ENCODE measurements around the gene EIF1AD.
A peak's percentile ranks its signal among the peaks of the same experiment; 100 is the strongest.
"Not testable (repeated sequence)": the region's sequence is repeated elsewhere in the genome, so short reads cannot be mapped to it uniquely, and the experiment has no call there.

The EIF1AD gene

DNA sequence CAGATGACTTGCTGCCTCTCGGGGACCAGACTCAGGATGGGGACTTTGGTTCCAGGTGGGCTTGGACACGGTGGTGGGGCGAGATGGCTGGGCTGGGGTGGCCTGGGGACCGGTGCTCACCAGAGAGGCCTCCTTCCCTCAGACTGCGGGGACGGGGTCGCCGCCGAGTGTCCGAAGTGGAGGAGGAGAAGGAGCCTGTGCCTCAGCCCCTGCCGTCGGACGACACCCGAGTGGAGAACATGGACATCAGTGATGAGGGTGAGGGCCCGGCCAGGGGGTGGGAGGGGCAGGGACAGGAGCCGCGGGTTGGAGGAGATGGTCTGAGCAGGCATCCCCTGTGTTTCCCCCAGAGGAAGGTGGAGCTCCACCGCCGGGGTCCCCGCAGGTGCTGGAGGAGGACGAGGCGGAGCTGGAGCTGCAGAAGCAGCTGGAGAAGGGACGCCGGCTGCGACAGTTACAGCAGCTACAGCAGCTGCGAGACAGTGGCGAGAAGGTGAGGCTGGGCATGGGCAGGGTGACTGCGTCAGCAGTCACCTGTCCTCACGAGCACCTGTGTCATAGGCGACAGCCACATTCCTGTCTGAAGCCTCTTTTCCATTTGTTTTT is 34.5 kb downstream of the EIF1AD start:
- DNase-seq, result no peak

DNA sequence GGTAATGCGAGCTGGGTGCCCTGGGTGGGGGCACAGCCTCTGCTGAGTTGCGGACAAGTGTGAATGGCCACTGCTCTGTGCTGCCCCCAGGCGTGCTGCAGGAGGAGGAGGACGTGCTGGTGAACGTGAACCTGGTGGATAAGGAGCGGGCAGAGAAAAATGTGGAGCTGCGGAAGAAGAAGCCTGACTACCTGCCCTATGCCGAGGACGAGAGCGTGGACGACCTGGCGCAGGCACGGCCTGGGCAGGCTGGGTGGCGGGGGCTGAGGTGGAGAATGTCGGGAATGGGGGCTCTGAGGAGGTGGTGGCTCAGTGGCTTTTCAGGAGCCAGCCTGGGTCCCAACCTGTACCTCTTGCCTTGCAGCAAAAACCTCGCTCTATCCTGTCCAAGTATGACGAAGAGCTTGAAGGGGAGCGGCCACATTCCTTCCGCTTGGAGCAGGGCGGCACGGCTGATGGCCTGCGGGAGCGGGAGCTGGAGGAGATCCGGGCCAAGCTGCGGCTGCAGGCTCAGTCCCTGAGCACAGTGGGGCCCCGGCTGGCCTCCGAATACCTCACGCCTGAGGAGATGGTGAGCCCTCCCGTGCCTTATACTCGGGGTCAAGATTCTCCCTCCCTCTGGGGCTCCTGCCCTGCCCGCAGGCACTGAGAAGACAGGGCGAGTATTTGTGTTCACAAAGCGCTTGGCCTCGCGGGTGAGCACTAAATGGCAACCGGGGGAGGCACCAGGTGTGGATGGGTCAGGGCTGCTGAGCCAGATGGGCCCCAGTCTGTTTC is 35.8 kb downstream of the EIF1AD start:
- no peak for DNase-seq

DNA sequence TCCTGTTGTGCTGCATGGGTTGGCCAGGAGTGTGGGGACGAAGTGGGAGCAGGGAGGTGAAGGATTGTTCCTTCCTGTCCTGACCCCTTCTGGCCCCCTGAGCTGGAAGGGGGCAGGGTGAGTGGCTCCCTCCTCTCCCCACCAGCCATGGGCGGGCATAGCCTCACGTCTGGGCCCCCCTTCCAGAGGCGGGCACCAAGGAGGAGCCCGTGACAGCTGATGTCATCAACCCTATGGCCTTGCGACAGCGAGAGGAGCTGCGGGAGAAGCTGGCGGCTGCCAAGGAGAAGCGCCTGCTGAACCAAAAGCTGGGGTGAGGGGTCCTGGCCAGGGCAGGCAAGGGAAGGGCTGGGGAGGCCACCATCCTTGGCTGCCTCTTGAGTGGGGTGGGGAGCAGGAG is 37.1 kb downstream of the EIF1AD start:
- no peak for DNase-seq

DNA sequence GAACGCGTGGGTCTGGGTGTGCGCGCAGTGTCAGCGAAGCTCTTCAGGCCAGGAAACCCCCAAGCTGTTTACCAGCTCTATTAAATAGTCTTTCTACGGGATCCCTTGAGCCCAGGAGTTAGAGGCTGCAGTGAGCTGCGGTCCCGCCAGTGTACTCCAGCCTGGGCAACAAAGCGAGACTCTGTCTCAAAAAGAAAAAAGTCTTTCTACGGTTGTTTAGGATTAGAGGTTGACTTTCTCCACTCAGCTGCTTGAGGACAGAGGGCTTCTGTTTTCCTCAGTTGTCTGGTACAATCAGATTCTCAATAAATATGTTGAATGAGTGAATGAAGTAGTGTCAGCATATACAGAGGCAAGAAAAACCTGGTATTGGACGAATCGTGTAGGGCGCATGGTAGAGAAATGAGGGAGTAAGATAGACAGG is 39.8 kb downstream of the EIF1AD start:
- DNase-seq, result no peak

DNA sequence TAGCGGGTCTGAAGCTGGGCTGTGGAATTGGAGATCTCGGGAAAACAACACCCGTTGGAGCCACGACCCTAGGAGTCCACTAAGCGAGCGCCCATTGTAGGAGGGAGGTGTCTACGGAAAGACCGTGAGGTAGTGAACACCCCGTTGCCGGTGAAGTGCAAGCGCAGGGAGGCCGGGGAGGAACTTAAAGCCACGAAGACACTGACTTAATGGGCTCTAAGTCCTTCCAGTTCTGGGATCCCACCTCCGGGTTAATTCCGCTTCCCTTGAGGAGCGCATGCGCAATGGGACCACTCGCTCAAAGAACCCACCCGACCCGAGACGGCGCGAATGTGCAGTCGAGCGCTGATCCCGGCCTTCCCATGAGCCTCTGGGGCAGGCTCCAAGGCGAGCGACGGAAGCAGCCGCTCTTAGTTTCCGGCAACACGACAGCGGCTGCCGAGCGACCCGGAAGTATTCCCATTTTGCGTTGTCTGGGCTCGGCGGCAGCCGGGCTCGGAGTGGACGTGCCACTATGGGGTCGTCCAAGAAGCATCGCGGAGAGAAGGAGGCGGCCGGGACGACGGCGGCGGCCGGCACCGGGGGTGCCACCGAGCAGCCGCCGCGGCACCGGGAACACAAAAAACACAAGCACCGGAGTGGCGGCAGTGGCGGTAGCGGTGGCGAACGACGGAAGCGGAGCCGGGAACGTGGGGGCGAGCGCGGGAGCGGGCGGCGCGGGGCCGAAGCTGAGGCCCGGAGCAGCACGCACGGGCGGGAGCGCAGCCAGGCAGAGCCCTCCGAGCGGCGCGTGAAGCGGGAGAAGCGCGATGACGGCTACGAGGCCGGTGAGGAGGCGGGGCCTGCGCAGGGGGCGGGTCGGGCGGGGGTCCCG is 40.5 kb downstream of the EIF1AD start, which contains the start of gene SART1:
SART1 (plus strand) TSS at position 468 of the 874 bp plus-strand sequence; CDS start at position 515, 47 bp downstream.
- DNase-seq, result peak; percentile 91

DNA sequence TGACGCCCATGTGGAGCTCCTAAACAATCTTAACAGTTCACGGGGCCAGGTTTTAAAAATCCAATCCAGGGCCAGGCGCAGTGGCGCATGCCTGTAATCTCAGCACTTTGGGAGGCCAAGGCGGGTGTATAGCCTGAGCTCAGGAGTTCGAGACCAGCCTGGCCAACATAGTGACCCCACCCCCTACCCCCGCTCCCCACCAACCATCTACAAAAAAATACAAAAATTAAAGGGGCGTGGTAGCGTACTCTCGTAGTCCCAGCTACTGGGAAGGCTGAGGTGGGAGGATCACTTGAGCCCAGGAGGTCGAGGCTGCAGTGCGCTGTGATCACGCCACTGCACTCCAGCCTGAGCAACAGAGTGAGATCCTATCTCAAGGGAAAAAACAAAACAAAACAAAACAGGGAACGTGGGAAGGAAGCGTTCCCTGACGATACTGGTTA is 41.1 kb downstream of the EIF1AD start:
- no peak for DNase-seq

DNA sequence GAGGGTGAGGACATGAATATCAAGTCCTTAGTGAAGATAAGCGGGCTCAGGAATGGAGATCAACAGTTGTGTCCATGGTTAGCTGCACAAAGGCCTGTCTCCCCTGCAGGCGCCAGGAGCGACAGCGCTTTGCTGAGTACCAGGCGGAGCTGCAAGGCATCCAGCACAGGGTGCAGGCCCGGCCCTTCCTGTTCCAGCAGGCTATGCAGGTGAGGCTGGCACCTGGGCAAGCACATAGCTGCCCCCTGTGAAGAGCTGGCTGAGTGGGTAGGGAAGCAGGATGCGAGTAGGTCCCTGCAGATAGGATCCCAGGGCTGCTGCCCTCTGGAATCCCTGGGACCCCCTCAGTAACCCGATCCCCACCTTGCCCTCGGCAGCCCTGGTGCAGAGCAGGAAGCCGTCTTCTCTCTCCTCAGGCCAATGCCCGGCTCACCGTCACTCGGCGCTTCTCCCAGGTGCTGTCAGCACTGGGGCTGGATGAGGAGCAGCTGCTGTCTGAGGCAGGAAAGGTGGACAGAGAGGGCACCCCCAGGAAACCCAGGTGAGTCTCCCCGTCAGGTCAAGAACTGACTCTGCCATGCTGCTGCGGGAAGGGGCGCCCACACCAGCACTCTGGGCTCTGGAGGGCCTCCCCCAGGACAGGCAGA is 43.1 kb downstream of the EIF1AD start:
- no peak for DNase-seq

DNA sequence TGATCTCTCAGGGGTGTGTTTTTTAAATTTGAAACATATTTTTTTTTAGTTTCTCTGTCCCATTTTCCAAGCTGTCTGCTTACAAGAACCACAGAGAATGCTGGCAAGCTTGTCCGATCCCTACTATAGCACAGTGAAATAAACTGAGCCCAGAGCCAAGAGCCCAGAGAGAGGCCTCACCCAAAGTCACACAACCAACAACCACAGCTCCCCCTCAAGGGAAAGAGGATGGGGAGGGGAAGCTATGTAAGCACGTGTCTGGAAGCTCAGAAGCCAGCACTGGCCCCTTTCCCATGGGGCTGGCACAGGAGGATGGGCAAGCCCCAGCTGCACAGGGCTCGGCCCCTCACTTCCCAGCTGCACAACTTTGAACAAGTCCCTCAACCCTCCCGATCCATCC is 43.7 kb downstream of the EIF1AD start:
- no peak for DNase-seq

DNA sequence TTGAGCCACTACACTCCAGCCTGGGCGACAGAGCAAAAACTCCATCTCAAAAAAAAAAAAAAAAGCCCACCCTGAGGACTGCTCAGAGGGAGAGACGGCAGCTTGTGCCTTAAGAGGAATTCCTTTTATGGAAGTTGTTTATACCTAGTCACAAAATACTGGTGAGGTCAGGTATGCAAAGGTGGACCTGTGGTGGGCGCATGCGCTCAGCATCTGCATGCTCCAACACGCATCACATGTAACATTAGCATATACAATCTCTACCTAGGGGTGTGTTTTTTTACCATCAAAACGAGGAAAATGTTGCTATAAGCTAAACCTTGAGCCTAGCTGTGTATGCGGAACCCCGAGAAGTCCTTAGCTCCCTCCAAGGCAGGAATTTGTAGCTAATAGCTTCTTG is 47.2 kb downstream of the EIF1AD start:
- no peak for DNase-seq

DNA sequence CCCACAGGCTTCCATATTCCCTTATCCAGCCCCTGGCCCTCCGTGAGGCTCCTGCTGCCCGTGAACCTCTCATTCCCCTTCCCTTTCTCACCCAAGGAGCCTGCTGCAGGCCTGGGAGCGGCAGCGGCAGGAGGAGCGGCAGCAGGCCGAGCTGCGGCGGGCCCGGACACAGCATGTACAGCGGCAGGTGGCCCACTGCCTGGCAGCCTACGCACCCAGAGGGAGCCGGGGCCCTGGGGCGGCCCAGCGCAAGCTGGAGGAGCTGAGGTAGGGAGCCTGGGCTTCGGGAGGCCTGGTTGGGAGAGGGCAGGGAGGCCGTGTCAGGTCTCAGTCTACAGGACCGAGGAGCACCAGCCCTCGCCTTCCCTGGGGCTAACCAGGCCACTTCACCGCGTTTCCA is 48.5 kb downstream of the EIF1AD start:
- no peak for DNase-seq

DNA sequence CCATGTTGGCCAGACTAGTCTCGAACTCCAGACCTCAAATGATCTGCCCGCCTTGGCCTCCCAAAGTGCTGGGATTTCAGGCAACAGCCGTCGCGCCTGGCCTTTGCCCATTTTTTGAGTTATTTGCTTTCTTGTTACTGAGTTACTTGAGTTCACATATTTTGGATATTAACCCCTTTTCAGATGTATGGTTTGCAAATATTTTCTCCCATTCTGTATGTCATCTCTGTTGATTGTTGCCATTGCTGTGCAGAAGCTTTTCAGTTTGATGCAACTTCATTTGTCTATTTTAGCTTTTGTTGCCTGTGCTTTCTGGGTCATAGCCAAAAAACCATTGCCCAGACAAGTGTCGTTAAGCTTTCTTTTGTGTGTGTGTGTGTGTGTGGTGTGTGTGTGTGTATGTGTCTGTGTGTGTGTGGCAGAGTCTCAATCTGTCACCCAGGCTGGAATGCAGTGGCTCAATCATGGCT is 49.9 kb downstream of the EIF1AD start:
- DNase-seq, result no peak

DNA sequence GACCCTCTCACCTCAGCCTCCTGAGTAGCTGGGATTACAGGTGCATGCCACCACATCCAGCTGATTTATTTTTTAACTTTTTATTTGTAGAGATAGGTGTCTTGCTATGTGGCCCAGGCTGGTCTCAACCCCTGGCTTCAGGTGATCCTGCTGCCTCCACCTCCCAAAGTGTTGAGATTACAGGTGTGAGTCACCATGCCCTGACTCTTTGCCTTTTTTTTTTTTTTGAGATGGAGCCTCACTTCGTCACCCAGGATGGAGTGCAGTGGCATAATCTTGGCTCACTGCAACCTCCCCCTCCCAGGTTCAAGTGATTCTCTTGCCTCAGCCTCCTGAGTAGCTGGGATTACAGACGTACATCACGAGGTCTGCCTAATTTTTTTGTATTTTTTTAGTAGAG is 50.3 kb downstream of the EIF1AD start:
- not testable (repeated sequence) for DNase-seq

DNA sequence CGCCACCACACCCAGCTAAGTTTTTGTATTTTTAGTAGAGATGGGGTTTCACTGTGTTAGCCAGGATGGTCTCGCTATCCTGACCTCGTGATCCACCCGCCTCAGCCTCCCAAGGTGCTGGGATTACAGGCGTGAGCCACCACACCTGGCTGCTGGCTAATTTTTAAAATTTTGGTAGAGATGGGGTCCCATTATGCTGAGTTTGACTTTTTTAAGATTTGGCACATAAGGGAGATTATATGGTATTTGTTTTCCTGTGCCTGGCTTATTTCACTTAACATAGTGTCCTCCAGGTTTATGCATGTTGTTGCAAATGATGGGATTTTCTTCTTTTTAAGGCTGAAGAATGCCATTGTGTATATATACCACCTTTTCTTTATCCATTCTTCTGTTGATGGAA is 51.2 kb downstream of the EIF1AD start:
- DNase-seq, result not testable (repeated sequence)

DNA sequence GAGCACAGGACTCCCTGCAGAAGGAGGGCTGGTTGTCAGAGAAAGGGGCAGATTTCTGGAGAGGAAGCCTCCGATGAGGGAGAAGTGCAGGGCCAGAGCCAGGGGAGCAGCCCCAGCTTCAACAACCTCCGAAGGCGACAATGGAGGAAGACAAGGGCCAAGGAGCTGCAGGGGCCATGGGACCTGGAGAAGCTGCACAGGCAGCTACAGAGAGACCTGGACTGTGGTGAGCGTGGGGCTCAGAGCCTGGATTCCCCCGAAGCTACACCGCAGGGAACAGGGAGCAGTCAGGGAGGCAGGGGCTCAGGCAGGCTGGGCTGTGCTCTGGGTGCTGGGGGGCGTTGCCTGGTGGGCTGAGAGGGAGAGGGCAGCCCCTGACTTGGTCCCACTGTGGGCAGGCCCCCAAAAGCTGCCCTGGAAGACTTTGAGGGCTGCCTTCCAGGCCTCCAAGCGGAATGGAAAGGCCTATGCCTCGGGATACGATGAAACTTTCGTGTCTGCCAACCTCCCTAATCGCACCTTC is 54.3 kb downstream of the EIF1AD start:
- no peak for DNase-seq

DNA sequence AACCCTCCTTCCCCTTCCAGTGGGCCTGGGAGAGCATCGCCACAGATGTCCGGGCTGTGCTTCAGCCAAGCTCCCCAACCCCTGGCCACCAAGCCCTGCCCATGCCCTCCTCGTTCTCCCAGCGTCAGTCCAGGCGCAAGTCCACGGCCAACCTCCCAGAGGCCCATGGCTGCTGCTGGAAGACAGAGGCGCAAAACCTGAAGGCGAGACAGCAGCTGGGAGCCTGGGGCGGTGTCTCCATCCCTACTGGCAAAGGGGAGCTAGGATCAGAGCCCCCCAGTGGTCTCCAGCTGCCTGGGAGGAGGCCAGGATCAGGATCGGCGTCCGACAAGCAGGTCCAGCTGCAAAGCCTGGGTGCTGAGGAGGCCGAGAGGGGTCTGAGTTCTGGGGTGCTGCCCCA is 54.8 kb downstream of the EIF1AD start:
- DNase-seq, result no peak

DNA sequence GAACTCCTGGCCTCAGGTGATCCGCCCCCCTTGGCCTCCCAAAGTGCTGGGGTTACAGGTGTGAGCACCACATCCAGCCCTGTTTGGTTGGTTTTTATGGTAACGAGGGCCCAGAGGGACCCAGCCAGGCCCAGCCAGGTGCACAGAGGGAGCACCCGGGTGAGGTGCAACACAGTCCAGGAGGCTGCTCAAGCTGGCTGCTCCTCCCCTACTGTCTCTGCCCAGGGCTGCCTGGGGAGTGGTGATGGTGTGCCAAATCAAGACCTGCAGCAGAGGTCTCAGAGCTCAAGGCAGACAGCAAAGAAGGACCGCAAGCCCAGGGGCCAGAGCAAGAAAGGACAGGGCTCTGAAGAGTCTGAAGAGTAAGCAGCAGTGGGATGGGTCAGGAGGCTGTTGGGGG is 55.3 kb downstream of the EIF1AD start:
- DNase-seq, result no peak

All from T-helper 9 cell (primary cell).